Measurements from ENCODE around the gene TMCC2.

The TMCC2 gene

DNA sequence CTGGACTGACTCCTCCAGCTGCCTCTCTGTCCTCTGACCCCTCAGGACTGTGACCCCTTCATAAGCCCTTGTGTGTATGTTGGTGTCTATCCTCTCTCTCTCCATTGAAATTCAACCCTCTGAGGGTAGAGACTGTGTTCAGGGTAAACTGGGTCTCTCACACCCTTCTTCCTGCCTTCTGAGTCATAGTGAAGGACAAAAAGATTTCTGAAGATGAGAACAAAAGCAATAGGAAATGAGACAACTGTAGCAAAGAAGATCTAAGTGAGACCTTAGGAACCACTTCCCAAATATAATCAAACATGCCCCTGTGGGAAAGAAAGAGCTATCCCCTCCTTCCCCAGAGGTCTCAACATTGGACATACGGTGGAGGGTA is 76.9 kb downstream of the TMCC2 start:
- TF ChIP-seq TAF1 (IDR thresholded peaks at IDR 0.05; ENCODE audit: borderline replicate concordance, insufficient read depth, low read length) (no peak), SIN3A (IDR thresholded peaks at IDR 0.05; ENCODE audit: borderline replicate concordance, insufficient read depth, low read length) (no peak), POLR2AphosphoS5 (IDR thresholded peaks at IDR 0.05; ENCODE audit: low read depth, low read length) (no peak), FOXP2 (optimal IDR thresholded peaks at IDR 0.05; ENCODE audit: borderline replicate concordance, extremely low read depth, extremely low read length, insufficient read depth) (no peak)
- TF ChIP-seq, protein P1, sequence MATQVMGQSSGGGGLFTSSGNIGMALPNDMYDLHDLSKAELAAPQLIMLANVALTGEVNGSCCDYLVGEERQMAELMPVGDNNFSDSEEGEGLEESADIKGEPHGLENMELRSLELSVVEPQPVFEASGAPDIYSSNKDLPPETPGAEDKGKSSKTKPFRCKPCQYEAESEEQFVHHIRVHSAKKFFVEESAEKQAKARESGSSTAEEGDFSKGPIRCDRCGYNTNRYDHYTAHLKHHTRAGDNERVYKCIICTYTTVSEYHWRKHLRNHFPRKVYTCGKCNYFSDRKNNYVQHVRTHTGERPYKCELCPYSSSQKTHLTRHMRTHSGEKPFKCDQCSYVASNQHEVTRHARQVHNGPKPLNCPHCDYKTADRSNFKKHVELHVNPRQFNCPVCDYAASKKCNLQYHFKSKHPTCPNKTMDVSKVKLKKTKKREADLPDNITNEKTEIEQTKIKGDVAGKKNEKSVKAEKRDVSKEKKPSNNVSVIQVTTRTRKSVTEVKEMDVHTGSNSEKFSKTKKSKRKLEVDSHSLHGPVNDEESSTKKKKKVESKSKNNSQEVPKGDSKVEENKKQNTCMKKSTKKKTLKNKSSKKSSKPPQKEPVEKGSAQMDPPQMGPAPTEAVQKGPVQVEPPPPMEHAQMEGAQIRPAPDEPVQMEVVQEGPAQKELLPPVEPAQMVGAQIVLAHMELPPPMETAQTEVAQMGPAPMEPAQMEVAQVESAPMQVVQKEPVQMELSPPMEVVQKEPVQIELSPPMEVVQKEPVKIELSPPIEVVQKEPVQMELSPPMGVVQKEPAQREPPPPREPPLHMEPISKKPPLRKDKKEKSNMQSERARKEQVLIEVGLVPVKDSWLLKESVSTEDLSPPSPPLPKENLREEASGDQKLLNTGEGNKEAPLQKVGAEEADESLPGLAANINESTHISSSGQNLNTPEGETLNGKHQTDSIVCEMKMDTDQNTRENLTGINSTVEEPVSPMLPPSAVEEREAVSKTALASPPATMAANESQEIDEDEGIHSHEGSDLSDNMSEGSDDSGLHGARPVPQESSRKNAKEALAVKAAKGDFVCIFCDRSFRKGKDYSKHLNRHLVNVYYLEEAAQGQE (IDR thresholded peaks at IDR 0.05; ENCODE audit: insufficient read depth in 1 of 2, low read depth in 2 of 2, low read length in 2 of 2) = no peak

DNA sequence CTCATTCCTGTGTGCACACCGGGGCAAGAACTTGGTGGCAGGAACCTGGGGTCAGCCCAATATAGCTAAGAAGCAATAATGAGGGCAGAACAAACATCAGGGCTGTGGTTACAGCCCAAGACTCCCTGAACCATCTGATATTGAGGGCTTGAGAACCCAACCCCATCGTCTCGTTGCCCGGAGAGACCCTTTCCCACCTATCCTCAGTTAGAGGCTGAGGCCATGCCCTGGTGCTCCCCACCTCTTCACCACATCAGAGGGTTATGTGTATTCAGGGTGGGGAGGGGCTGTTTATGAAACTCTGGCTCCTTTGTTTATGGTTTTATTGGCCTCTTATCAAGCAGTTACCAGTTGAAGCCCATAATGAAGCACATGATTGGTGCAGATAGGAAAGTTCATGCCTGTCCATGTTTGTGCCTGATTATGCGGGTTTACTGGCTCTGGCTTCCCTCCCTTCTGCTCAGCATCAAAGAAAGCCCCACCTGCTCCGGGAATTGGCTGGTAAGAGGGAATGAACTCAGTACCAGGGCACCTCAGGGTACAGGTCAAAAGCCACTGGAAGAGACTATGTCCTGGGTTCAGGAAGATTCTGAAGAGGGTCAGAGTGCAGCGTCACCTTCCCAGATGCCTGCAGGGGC is 79.3 kb downstream of the TMCC2 start:
- TF ChIP-seq FOXP2 (optimal IDR thresholded peaks at IDR 0.05; ENCODE audit: borderline replicate concordance, extremely low read depth, extremely low read length, insufficient read depth) = no peak
- TF ChIP-seq SIN3A (IDR thresholded peaks at IDR 0.05; ENCODE audit: borderline replicate concordance, insufficient read depth, low read length) = no peak
- TF ChIP-seq, protein P1 (IDR thresholded peaks at IDR 0.05; ENCODE audit: insufficient read depth in 1 of 2, low read depth in 2 of 2, low read length in 2 of 2) = no peak
- no peak for TF ChIP-seq TAF1 (IDR thresholded peaks at IDR 0.05; ENCODE audit: borderline replicate concordance, insufficient read depth, low read length)
- TF ChIP-seq POLR2AphosphoS5 (IDR thresholded peaks at IDR 0.05; ENCODE audit: low read depth, low read length) = no peak

DNA sequence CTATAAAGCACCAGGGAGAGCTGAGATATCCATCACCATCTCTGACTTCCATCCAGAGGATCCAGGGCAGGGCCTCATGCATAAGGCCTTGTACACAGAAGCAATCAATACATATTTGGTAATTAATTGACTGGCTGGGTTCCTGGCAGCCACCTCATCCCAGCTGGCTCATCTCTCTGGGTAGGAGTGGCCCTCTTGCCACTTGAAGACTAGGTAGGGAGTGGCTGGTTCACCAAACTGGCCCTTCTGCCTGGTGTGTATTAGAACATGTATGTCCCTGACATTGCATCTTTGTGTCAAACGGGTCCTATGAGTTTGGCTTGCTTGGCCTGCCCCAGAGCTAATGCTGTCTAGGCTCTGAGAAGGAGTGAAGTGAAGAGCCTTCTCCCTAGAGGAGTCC is 82.0 kb downstream of the TMCC2 start:
- TF ChIP-seq TAF1 (IDR thresholded peaks at IDR 0.05; ENCODE audit: borderline replicate concordance, insufficient read depth, low read length) = no peak
- TF ChIP-seq, protein P1 (IDR thresholded peaks at IDR 0.05; ENCODE audit: insufficient read depth in 1 of 2, low read depth in 2 of 2, low read length in 2 of 2) = no peak
- no peak for TF ChIP-seq POLR2AphosphoS5 (IDR thresholded peaks at IDR 0.05; ENCODE audit: low read depth, low read length)
- no peak for TF ChIP-seq SIN3A (IDR thresholded peaks at IDR 0.05; ENCODE audit: borderline replicate concordance, insufficient read depth, low read length)
- no peak for TF ChIP-seq FOXP2 (optimal IDR thresholded peaks at IDR 0.05; ENCODE audit: borderline replicate concordance, extremely low read depth, extremely low read length, insufficient read depth)

DNA sequence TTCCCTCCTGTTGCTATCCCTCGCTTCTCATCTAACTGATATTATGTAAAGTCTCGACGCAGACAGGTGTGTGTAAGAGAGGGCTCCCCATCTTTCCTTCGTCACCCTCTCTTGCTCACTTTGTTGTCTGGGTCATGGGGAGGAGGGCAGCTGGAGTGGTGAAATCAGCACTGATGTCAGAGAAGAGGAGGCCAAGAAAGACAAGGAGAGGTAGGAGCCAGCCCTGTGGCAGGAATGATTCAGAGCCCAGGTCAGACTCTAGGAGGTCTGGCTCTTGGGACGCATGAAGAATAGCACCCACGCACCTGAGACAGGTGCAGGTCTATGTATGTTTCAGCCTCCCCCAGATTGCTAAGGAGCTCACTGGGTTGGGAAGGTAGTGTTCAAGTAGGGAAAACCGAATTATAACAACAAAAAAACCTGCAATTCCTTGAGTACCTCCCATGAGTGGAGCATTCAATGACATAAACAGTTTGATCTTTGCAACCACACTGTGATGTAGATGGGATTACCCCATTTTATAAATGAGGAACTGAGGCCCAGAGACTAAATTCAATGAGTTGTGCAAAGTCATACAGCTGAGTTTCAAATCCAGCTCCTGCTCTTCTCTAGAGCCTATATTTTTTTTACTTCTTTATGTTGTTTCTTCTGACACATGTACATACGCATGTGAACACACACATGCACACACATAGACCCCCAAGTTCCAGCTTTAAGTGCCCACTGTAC is 83.4 kb downstream of the TMCC2 start:
- TF ChIP-seq, protein P1 (IDR thresholded peaks at IDR 0.05; ENCODE audit: insufficient read depth in 1 of 2, low read depth in 2 of 2, low read length in 2 of 2) = no peak
- TF ChIP-seq POLR2AphosphoS5 (IDR thresholded peaks at IDR 0.05; ENCODE audit: low read depth, low read length) = no peak
- no peak for TF ChIP-seq FOXP2 (optimal IDR thresholded peaks at IDR 0.05; ENCODE audit: borderline replicate concordance, extremely low read depth, extremely low read length, insufficient read depth)
- TF ChIP-seq SIN3A (IDR thresholded peaks at IDR 0.05; ENCODE audit: borderline replicate concordance, insufficient read depth, low read length) = no peak
- no peak for TF ChIP-seq TAF1 (IDR thresholded peaks at IDR 0.05; ENCODE audit: borderline replicate concordance, insufficient read depth, low read length)
